B cell (primary cell): ENCODE results near the gene MEIS2.

Source experiments
- CTCF ChIP-seq: fragments of 200-600 bp; IDR thresholded peaks from one replicate; pipeline ENCODE4 v1.8.0; 2022; ENCODE audit warnings: antibody characterized with exemption, mild to moderate bottlenecking
- EZH2 ChIP-seq: IDR thresholded peaks from 2 replicates; pipeline ENCODE4 v1.6.1; 2012; ENCODE audit warnings: borderline replicate concordance, low read depth, mild to moderate bottlenecking, moderate library complexity, low read length; ENCODE audit not compliant: insufficient read depth, poor library complexity, severe bottlenecking

DNA sequence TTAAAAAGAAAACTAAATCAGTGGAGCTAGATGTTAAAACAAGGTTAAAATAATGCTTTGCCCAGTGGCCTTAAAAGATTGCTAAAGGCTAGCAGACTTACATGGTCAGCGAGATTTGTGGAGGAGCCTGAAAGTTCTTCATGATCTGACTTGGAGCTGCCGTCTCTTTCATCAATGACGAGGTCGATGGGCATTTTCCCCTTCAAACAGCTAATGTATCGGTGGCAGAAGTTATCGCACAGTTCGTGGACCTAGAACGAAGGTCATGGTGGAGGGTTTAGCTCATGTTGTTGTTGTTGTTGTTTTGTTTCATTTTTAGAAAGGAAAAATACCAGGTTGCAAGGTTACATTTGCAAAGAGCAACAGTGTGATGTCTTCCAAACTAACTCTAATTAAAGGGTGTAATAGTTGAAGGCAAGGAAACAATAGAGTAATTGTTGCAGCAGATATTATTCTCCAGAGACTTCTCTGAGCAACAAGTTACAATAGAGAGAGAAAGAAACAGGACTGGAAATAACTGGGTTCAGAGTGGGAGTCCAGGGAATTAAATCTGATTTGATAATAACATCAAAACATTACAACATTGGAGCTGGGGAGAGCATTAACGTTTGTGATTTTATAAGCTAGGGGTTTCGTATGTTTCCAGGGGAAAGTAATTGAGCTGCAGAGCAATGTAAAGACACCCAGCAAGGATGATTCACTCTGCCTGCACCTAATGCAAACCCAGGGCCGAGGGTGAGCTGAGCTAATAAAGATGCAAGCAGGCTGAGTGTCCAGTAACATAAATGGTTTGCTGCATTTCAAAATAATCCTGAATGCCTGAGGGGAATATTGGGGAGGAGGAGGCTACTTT is 6.6 kb downstream of the MEIS2 start:
- TF ChIP-seq CTCF: no peak
- TF ChIP-seq EZH2: no peak
